ENCODE results near the gene HTR2C. TPM values are rescaled to one million over a fixed set of nuclear protein-coding genes. Genes with fewer than 3 reads are reported as not detected.
"Not testable (repeated sequence)": the region's sequence is repeated elsewhere in the genome, so short reads cannot be mapped to it uniquely, and the experiment has no call there.

HTR2C gene
- total and polyA plus RNA-seq, 2 experiments from 2014 or later, result 2.0 to 2.4 TPM

- peaks cover 75% of the 10 kb centered on the region for H3K36me3 Mint-ChIP-seq (ENCODE audit: low read depth)
- H3K27ac Mint-ChIP-seq, result peak overlapping the region; percentile 59; the same call in 1 of the 2 replicates
- Histone ChIP-seq H3K79me2 (replicated peaks; ENCODE audit: insufficient read depth) (peaks cover 88% of the 10 kb centered on the region), H3K4me1 (ENCODE audit: insufficient read depth) (peaks cover 47% of the 10 kb centered on the region), H3K36me3 (ENCODE audit: insufficient read depth) (peaks cover 19% of the 10 kb centered on the region; the same call in 1 of the 2 replicates), H3K27me3 (ENCODE audit: insufficient read depth) (no peaks in the 10 kb centered on the region), H4K20me1 (replicated peaks; ENCODE audit: insufficient read depth) (peaks cover 20% of the 10 kb centered on the region), H3F3A (replicated peaks; ENCODE audit: low read depth) (no peaks in the 10 kb centered on the region), H3K4me2 (peak overlapping the region; percentile 78), H2AFZ (no peak overlapping the region), H3K27ac (ENCODE audit: low read depth) (no peak overlapping the region), H3K4me3 (peak overlapping the region; percentile 56), H3K9me2 (ENCODE audit: insufficient read depth) (no peaks in the 10 kb centered on the region)
- H3K4me1 Mint-ChIP-seq, result peaks cover 42% of the 10 kb centered on the region
- DNase-seq (ENCODE audit: low spot score), result no peak
- H3K4me3 Mint-ChIP-seq, result peak overlapping the region; percentile 69
- TF ChIP-seq ZNF114 (CRISPR knock-in tag; IDR thresholded peaks at IDR 0.05) (no peak), ETS1 (IDR thresholded peaks at IDR 0.05) (no peak), JUNB (IDR thresholded peaks at IDR 0.05; ENCODE audit: unreplicated experiment) (no peak), NANOG (IDR thresholded peaks at IDR 0.05; ENCODE audit: borderline replicate concordance) (no peak), REST (IDR thresholded peaks at IDR 0.05; ENCODE audit: unreplicated experiment) (no peak), STAT1 (IDR thresholded peaks at IDR 0.05; ENCODE audit: unreplicated experiment) (no peak), ZNF331 (CRISPR knock-in tag; IDR thresholded peaks at IDR 0.05; ENCODE audit: low read depth) (no peak), EZH2 (IDR thresholded peaks at IDR 0.05; ENCODE audit: low read depth, unreplicated experiment) (no peak)
- peaks cover 2% of the 10 kb centered on the region for H3K27me3 Mint-ChIP-seq (ENCODE audit: insufficient read depth, low read depth, poor library complexity)
- H3K9me3 Mint-ChIP-seq, result no peaks in the 10 kb centered on the region; the same call in 2 of the 3 replicates
- ATAC-seq, result no peak
Measured at GRCh38 chrX:114599911-114600310, 16.0 kb downstream of the HTR2C start.

- H3K4me1 ChIP-seq (ENCODE audit: insufficient read depth), result peaks cover 29% of the 10 kb centered on the region
- peaks cover 19% of the 10 kb centered on the region for H3K4me1 Mint-ChIP-seq
- peaks cover 63% of the 10 kb centered on the region for H3K79me2 ChIP-seq (replicated peaks; ENCODE audit: insufficient read depth)
- peak overlapping the region; percentile 73 for H3K4me3 ChIP-seq
- peak; percentile 70 for TF ChIP-seq POLR2AphosphoS5 (IDR thresholded peaks at IDR 0.05; ENCODE audit: low read depth)
- peak overlapping the region; percentile 63; the same call in 1 of the 2 replicates for H3K27ac ChIP-seq (ENCODE audit: low read depth)
- peak overlapping the region; percentile 96 for H3K4me3 Mint-ChIP-seq
- H3K27ac Mint-ChIP-seq, result peak overlapping the region; percentile 97
- peak overlapping the region; percentile 72 for H3K4me2 ChIP-seq
- not testable (repeated sequence) for DNase-seq (ENCODE audit: low spot score); H3K36me3 ChIP-seq (ENCODE audit: insufficient read depth); H3F3A ChIP-seq (replicated peaks; ENCODE audit: low read depth); H3K27me3 Mint-ChIP-seq (ENCODE audit: insufficient read depth, low read depth, poor library complexity); H3K27me3 ChIP-seq (ENCODE audit: insufficient read depth); H3K9me2 ChIP-seq (ENCODE audit: insufficient read depth); H4K20me1 ChIP-seq (replicated peaks; ENCODE audit: insufficient read depth); ATAC-seq; H2AFZ ChIP-seq
- peaks cover 59% of the 10 kb centered on the region for H3K36me3 Mint-ChIP-seq (ENCODE audit: low read depth)
- H3K9me3 Mint-ChIP-seq, result peaks cover 19% of the 10 kb centered on the region; the same call in 2 of the 3 replicates
Measured at GRCh38 chrX:114606619-114607018, 22.7 kb downstream of the HTR2C start.
